GM21390 (cell line): ENCODE measurements around the gene ITPRIP.
A peak's percentile ranks its signal among the peaks of the same experiment; 100 is the strongest.

ENCODE experiments used
- ATAC-seq: cut with Tn5 transposase; IDR thresholded peaks from one replicate; pipeline ENCODE4 v1.9.1; 2021; ENCODE audit not compliant: unreplicated experiment

Gene ITPRIP

DNA sequence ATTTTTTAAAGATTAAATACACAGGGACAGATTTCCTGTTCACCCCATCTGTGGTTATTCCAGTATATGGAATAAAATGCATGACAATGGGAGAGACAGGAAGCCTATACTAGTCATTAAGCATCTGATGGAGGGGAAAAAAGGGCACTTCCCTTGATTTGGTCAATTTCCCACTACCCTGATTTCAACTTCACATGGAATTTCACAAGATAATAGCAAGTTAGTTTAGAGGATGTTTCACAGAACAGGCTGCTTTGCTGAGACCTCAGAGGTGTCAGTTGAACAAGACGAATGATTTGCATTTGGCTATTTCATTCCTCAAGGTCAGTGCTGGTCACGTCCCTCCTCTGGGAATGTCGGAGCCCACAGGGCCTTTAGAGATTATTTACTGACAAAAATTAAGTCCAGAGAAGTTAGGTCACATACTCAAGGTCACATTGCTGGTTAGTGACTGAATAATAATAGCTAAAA, 4.7 kb upstream of the ITPRIP start:
- ATAC-seq: no peak

DNA sequence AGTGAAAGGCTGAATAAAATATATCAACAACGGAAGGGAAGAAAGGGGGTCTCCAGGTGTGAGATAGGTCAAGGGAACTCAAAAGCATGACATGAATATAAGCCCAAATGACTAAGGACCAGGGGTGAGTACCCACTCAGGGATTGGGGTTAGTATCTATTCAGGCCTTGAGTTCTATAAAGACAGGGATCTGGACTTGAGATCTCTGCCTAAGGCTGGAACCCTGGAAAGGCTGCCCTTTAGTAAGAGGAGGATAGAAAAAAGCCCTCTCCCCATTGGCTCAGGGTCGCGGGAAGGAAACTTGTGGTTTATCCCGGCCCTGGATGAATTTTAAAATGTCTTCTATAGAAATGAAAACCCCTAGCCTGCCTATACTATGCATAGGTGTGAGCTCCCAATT, 2.4 kb upstream of the ITPRIP start:
- ATAC-seq: no peak

DNA sequence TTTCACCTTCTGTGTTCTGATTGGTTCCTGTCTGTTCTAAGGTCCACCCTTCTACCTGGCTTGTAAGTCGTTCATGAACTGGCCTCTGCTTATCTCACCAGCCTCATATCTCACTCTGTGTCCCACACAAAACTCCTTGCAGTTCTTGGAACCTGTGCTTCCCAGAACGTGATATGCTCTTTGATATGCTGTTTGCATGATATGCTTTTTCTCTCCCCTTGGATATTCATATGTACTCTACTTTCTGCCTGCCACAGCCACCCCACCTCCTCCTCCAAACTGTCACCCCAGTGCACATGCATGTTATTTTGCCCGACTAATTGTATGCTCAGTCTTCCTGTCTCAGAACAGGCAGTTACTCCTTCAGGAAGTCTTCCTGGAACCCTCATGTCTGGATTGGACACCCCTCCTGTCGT, 1.9 kb upstream of the ITPRIP start:
- no peak for ATAC-seq

- no peak for ATAC-seq
Measured at GRCh38 chr10:104339469-104340110, 1.3 kb upstream of the ITPRIP start.

- peak; percentile 45 for ATAC-seq
Measured at GRCh38 chr10:104337521-104337984, 712 bp downstream of the ITPRIP start.

DNA sequence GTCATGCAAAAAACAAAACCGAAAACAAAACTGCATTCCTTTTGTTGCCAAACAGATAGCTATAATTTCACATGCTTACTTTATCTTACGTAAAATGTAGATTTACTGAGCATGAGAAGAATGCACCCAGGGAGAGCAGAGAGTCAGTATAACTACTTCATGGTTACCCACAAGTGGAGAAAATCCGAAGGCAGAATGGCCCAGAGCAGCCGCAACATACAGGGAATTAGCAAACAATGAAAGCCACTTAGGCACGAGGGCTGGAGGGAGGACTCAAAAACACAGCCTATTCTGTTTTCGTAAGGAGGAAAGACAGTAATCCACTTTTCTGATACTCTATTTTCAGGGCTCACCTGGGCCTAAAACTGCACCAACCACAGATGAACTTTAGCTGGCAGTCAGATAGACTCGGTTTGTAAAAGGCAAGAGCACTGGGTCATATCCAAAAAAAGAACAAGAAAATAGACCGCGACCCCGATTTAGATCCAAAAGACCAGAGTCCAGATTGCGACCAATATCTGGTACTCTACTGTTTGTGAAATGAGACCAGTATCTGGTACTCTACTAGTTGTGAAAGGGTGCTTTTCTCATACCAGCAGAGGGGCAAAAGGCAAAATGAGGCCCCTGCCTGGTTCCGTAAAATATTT, 1.3 kb downstream of the ITPRIP start:
- peak; percentile 22 for ATAC-seq

- ATAC-seq: no peak
Measured at GRCh38 chr10:104334965-104335650, 3.2 kb downstream of the ITPRIP start.

DNA sequence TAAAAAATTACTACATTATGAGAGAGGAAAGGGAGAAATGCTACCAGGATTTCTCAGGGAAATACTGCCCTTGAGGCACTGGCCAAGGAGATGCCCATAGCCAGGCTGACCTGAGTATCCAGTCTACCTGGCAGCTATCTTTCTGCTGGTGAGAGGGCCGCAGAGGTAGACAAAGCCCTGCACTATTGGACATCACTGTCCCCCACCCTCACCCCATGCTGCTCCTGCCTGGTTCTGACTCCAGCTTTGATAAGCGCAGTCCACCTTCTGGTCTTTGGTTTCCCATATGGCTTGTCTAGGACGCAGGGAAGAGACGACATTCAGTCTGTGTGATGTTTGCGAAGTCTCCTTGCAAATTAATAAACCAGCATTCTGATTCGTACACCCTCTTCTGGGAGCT, 3.7 kb downstream of the ITPRIP start:
- ATAC-seq: no peak

GRCh38 chr10:104333728-104334373, 4.4 kb downstream of the ITPRIP start:
- no peak for ATAC-seq

- no peak for ATAC-seq
Measured at GRCh38 chr10:104333032-104333727, 5.1 kb downstream of the ITPRIP start.

DNA sequence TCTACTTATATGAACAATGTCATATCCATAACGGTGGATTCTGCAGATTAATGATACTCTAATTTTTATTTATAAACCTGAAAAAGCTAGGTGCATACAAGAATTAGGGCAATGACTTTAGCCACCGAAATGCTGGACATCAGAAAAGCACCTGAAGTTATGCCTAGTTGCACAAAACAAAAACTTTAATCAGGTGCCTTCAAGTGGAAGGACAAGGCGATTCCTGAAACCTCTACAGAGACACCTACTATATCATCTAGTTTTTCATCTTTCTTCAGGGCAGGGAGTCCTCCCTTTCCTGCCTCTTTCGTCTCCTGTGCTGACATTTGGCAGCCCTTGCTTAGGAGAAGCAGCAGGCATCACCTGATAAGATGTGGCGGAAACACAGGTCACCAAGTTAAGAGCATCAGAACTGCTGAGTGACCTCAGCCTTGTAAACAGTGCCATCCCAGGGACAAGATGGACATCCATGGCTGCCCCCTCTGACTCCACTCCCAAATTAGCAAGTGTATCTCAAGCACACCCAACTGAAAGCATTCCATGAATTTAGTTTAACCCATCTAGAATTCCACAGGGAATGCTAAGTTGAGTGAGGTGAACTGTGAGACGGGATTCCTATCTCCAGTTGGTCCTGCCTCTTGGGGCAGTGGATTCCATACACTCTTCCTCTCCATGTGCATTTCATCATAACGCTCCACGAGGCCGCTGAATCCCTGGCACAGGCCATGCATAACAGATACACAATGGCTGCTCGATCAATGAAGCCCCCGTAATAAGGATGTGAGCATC, 5.8 kb downstream of the ITPRIP start:
- no peak for ATAC-seq

- no peak for ATAC-seq
Measured at GRCh38 chr10:104331208-104331838, 6.9 kb downstream of the ITPRIP start.

GRCh38 chr10:104330168-104331110, 7.8 kb downstream of the ITPRIP start:
- no peak for ATAC-seq

GRCh38 chr10:104329735-104330134, 8.5 kb downstream of the ITPRIP start:
- no peak for ATAC-seq

DNA sequence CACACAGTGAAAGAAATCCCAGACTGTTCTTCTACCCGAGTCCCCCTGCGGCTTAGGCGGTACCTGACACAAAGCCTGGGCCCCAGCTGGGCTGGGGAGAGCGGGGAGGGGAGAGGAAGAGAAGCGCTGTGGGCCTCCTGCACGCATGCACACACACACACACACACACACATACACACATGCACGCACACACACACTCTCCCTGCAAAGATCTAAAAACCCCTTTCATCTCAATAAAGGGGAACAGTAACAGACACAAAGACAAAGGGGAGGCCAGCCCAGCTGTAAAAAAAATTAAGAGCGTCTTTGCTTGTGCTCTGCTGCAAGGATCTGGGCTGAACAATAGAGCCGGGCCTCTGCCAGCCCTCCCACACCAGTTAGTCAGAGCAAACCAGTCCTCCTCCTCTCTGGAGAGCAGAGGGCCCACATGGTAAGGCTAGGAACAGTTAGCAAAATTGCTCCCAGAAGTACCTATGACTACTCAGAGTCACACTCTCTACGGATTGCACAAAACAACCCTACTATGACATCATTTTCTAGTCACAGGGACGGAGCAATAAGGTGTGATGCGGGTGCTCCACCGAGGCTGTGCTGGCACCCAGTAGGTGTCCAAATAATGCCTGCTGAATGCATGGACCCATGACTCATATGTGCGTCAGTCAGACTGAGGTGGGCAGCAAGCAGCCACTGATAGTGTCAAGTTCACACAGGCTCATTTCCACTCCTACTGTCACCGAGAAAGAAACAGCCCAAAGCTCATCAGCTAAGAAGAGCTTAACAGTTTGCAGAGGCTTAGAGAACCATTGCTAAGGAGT, 9.2 kb downstream of the ITPRIP start:
- peak; percentile 50 for ATAC-seq

DNA sequence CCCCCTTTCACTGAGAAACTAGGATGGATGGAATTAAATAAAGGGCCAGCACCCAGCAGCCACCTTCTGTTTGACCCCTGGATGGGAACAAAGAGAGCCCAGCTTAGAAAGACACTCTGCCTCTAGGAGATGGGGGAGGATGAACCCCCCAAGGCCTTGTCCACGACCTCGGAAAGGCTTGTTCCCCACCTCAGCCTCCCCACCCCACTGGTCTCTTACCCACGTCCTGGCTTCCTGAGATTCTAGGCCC, 9.7 kb downstream of the ITPRIP start:
- ATAC-seq: peak; percentile 4

DNA sequence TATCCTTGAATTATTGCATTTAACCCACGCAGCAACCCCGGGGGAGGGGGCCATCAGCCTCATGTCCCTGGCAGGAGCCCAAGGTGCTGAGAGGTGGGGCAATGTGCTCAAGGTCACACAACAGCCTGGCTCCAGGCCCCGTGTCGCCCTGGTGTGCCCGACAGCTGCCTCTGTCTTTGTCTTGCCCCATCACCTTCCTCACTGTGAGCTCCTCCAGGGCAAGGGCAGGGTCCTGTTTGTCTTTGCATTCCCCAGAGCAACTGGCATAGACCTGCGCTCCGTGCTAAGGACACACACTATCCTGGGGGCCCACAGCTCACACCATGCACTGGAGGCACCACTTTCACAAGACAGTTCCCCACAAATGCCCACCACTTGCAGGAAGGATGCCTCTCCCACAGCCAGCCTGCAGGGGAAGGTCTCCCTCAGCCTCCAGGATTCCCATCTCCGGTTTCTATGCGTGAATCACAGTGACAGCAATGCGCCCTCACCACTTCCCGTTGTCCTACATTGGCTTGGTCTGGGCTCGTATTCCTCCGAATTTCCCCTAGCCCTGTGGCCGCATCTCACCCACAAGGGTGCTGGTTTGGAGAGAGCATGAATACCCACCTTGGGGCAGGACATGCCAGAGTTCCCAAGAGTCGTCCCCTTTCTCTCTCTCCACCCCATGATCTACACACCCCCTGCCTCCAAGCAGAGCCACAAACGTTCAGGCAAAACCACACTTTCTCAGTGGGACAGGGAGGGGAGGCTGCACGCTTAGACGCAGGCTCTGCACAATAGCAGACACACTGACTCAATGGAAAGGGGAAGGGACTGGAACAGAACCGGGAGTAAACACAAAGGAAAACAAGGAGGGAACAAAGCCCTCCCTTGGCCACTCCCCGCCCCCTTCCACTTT, 10.3 kb downstream of the ITPRIP start:
- no peak for ATAC-seq
